Cardiac muscle cell (in vitro differentiated cells and primary cell): ENCODE data around the gene FHOD3. TPM values are rescaled to one million over a fixed set of nuclear protein-coding genes. Genes with fewer than 3 reads are reported as not detected.

Source experiments
- DNase-seq, 2 donors: peaks; one replicate each; pipeline versions ENCODE4 v3.0.0 to v3.0.0-alpha.2; 2010 to 2017; ENCODE audit warnings: low read depth in 1 of 2, low spot score in 1 of 2
- H3K27ac ChIP-seq: fragments of 200-600 bp; sonication (generic); 2 replicates; pipeline ENCODE4 v1.5.1; 2016
- H3K27me3 ChIP-seq: fragments of 200-600 bp; sonication (generic); 2 replicates; pipeline ENCODE4 v1.6.0; 2016; ENCODE audit warnings: control low read depth
- H3K36me3 ChIP-seq: fragments of 200-600 bp; sonication (generic); 2 replicates; pipeline ENCODE4 v1.5.1; 2016; ENCODE audit warnings: control low read depth
- H3K4me1 ChIP-seq: fragments of 200-600 bp; sonication (generic); 2 replicates; pipeline ENCODE4 v1.8.1; 2017; ENCODE audit warnings: low read depth, mild to moderate bottlenecking, mixed run types
- H3K4me3 ChIP-seq: fragments of 200-600 bp; sonication (generic); 2 replicates; pipeline ENCODE4 v1.5.1; 2016; ENCODE audit warnings: mild to moderate bottlenecking
- H3K9me3 ChIP-seq: fragments of 200-600 bp; sonication (generic); 2 replicates; pipeline ENCODE4 v1.5.1; 2017; ENCODE audit warnings: low read depth, mild to moderate bottlenecking, control low read depth
- polyA plus RNA-seq: library from polyadenylated mRNA; unstranded; fragments of >200 nt; fragmentation: Nextera tagmentation; extraction: Ambion mirVana; gene quantifications from 2 replicates; pipeline ENCODE4 v1.2.1, GENCODE V29; 2016
- total RNA-seq: library from RNA; depleted of rRNA; stranded (reverse); fragments of >200 nt; gene quantifications from 2 replicates; pipeline ENCODE4 v1.2.3, GENCODE V29; 2016
- TF ChIP-seq, protein P1 (sequence below): IDR thresholded peaks from 2 replicates; pipeline ENCODE4 v1.5.1; 2012; ENCODE audit warnings: low read depth, mild to moderate bottlenecking, low read length

Gene FHOD3
- total and polyA plus RNA-seq, 2 experiments from 2014 or later: 127 to 347 TPM

DNA sequence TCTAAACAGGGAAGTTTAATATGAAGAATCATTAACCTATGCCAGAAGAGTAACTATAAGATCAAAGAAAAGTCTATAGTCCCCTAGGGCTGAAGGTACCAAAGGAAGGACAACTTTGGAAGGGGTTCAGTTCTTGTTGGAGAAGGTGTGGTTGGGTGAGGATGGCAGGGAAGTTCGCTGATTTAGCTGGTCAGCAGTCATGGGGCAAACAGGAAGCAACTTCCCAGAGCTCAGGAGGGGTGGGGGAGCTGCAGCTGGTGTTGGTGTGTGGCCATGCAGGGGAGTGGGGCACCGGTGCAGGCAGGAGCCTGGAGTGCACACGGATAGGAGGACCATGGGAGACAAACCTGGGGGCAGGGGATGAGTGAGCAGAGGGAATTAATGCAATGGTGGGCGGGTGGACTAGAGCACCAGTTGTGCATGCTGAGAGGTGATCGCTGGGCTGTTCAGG, 34.0 kb downstream of the FHOD3 start:
- H3K27ac ChIP-seq: peak overlapping the region; percentile 80
- H3K4me3 ChIP-seq: no peak overlapping the region
- TF ChIP-seq, protein P1, sequence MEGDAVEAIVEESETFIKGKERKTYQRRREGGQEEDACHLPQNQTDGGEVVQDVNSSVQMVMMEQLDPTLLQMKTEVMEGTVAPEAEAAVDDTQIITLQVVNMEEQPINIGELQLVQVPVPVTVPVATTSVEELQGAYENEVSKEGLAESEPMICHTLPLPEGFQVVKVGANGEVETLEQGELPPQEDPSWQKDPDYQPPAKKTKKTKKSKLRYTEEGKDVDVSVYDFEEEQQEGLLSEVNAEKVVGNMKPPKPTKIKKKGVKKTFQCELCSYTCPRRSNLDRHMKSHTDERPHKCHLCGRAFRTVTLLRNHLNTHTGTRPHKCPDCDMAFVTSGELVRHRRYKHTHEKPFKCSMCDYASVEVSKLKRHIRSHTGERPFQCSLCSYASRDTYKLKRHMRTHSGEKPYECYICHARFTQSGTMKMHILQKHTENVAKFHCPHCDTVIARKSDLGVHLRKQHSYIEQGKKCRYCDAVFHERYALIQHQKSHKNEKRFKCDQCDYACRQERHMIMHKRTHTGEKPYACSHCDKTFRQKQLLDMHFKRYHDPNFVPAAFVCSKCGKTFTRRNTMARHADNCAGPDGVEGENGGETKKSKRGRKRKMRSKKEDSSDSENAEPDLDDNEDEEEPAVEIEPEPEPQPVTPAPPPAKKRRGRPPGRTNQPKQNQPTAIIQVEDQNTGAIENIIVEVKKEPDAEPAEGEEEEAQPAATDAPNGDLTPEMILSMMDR: no peak
- DNase-seq: no peak
- H3K9me3 ChIP-seq: no peaks in the 10 kb centered on the region
- peaks cover 8% of the 10 kb centered on the region for H3K36me3 ChIP-seq
- H3K27me3 ChIP-seq: no peaks in the 10 kb centered on the region
- H3K4me1 ChIP-seq: peaks cover 71% of the 10 kb centered on the region

DNA sequence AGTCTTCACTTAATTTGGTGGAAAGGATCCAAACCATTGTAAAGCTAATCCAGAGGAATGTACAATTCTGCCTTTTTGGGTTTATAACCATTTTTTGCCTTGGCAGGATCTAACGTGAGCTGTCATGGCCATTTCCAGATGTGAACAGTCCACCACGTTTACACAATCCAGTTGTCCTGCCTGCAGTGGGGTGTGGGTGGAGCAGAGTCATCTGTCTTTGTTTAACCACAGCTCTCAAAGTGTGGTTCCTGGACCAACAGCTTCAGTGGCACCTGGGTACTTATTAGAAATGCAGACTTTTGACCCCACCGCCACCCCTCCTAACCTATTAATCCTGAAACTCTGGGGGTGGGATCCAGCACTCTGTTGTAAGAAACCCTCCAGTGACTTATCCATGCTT, 35.9 kb downstream of the FHOD3 start:
- H3K36me3 ChIP-seq: peaks cover 8% of the 10 kb centered on the region
- H3K27ac ChIP-seq: peak overlapping the region; percentile 80
- peak in 1 of 2 donors; percentile 91 for DNase-seq
- H3K9me3 ChIP-seq: no peaks in the 10 kb centered on the region
- TF ChIP-seq, protein P1: no peak
- no peaks in the 10 kb centered on the region for H3K27me3 ChIP-seq
- H3K4me1 ChIP-seq: peaks cover 64% of the 10 kb centered on the region
- H3K4me3 ChIP-seq: no peak overlapping the region

DNA sequence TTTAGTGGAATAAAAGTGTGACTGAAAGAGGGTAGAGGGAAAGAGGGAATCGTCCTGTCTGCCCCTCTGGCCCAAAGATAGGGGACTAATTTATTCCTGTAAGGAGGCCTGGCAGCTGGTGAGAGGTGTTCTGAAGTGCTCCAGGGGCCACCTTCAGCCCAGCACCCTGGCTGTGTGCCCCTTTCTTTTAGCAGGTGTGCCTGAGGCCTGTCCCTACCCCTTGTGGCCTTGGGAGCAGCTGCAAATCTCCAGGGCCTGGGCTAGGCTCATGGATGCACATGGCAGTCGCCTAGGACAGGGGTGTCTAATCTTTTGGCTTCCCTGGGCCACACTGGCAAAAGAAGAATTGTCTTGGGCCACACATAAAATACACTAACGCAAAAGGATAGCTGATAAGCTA, 37.3 kb downstream of the FHOD3 start:
- H3K4me1 ChIP-seq: peaks cover 65% of the 10 kb centered on the region
- H3K4me3 ChIP-seq: no peak overlapping the region
- no peaks in the 10 kb centered on the region for H3K27me3 ChIP-seq
- no peak for DNase-seq
- TF ChIP-seq, protein P1: no peak
- H3K9me3 ChIP-seq: no peaks in the 10 kb centered on the region
- peaks cover 8% of the 10 kb centered on the region for H3K36me3 ChIP-seq
- peak overlapping the region; percentile 80 for H3K27ac ChIP-seq

DNA sequence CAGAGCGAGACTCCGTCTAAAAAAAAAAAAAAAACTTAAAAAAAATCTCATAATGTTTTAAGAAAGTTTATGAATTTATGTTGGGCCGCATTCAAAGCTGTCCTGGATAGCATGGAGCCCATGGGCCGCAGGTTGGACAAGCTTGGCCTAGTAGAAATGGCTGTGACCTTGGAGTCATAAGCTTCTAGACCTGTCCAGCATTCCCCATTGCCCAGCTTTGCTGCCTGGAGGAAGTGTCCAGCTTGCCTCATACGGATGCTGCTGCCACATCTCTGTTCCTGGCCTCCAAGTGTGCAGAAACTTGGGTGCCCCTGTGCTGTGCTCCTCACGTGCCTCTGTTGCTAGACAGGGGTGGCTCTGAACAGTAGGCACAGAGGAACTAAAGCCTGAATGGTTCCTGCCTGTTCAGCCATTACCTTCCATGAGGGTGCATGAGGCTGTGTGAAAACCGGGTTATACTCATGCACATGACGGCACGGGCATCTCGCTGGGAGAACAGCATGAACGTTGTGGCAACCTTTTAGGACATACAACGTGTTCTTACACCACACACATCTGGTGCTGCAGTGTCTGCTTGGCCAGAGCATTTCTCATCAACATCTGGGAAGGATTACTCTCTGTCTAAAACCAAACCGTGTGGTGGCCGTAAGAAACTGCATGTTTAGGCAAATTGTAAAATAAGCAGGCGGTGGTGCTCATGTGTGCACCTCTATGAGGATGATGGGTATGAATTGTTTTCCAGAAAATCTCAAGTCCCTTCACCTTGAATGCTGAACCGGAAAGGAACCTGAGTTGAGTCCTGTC, 38.2 kb downstream of the FHOD3 start:
- Histone ChIP-seq H3K36me3 (peaks cover 8% of the 10 kb centered on the region), H3K27me3 (no peaks in the 10 kb centered on the region), H3K27ac (no peak overlapping the region), H3K9me3 (no peaks in the 10 kb centered on the region), H3K4me3 (no peak overlapping the region), H3K4me1 (peaks cover 57% of the 10 kb centered on the region)
- no peak for DNase-seq
- TF ChIP-seq, protein P1: no peak

DNA sequence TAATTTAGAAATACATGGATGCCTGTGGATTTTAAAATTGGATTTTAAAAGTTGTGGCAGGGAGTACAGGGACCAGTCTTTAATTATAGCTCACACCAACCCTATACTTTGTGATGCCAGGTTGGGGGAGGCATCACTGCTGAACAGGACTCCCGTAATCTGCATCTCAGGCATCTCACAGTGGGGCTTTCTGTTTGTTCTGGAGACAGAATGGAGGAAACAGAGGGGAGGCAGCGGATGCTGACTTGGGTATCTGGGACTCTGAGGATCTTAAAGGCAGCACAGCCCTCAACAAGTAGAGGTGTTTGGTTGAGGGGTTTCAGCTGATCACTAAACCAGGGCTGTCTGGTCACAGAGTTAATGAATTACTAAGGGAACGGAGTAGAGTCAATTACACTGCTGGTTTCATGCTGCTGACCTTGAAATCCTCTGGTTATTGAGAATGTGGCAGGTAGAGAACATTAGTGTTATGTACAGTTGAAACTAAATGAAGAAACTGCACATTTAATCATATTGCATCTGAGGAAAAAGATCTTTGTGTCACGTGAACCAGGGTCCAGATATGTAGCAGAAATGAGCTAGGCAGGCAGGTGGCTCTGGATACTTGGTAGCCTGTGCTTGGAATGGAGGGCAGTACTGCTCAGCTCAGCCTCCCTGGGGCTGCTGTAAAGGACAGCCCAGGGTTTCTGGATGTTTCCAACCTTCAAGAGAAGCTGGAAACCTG, 40.3 kb downstream of the FHOD3 start:
- Histone ChIP-seq H3K4me3 (no peak overlapping the region), H3K27ac (peak overlapping the region; percentile 57), H3K9me3 (no peaks in the 10 kb centered on the region), H3K4me1 (peaks cover 42% of the 10 kb centered on the region), H3K27me3 (no peaks in the 10 kb centered on the region), H3K36me3 (peaks cover 8% of the 10 kb centered on the region)
- no peak for DNase-seq
- TF ChIP-seq, protein P1: no peak
